GM19397 (cell line): ENCODE measurements around the gene BMF.
"Not testable (repeated sequence)": the region's sequence is repeated elsewhere in the genome, so short reads cannot be mapped to it uniquely, and the experiment has no call there.

ENCODE experiments used
- ATAC-seq: cut with Tn5 transposase; IDR thresholded peaks from one replicate; pipeline ENCODE4 v1.9.1; 2021; ENCODE audit warnings: mild to moderate bottlenecking, moderate library complexity; ENCODE audit not compliant: unreplicated experiment

The BMF gene

GRCh38 chr15:40128766-40129660 lies 20.3 kb upstream of the BMF start:
- ATAC-seq = no peak

- ATAC-seq = no peak
Measured at GRCh38 chr15:40125950-40126349, 17.3 kb upstream of the BMF start.

- not testable (repeated sequence) for ATAC-seq
Measured at GRCh38 chr15:40124807-40125285, 16.2 kb upstream of the BMF start.

GRCh38 chr15:40124333-40124732 lies 15.7 kb upstream of the BMF start:
- not testable (repeated sequence) for ATAC-seq

GRCh38 chr15:40123863-40124262 lies 15.2 kb upstream of the BMF start:
- not testable (repeated sequence) for ATAC-seq

- ATAC-seq = not testable (repeated sequence)
Measured at GRCh38 chr15:40122989-40123388, 14.3 kb upstream of the BMF start.

GRCh38 chr15:40121911-40122638 lies 13.4 kb upstream of the BMF start:
- ATAC-seq = no peak

- ATAC-seq = no peak
Measured at GRCh38 chr15:40118473-40118872, 9.8 kb upstream of the BMF start.

GRCh38 chr15:40115670-40116093 lies 7.0 kb upstream of the BMF start:
- peak; percentile 84 for ATAC-seq

GRCh38 chr15:40115106-40115505 lies 6.4 kb upstream of the BMF start:
- ATAC-seq = not testable (repeated sequence)

- no peak for ATAC-seq
Measured at GRCh38 chr15:40114218-40114617, 5.5 kb upstream of the BMF start.

- no peak for ATAC-seq
Measured at GRCh38 chr15:40112789-40113188, 4.1 kb upstream of the BMF start.

- ATAC-seq = no peak
Measured at GRCh38 chr15:40111888-40112287, 3.2 kb upstream of the BMF start.

- no peak for ATAC-seq
Measured at GRCh38 chr15:40110866-40111550, 2.3 kb upstream of the BMF start.

- peak; percentile 3 for ATAC-seq
Measured at GRCh38 chr15:40108061-40108854, 421 bp downstream of the BMF start.

- ATAC-seq = peak; percentile 28
Measured at GRCh38 chr15:40106203-40107161, 2.2 kb downstream of the BMF start.

GRCh38 chr15:40105517-40106202 lies 3.0 kb downstream of the BMF start:
- ATAC-seq = no peak

- no peak for ATAC-seq
Measured at GRCh38 chr15:40104865-40105516, 3.7 kb downstream of the BMF start.
